IMR-90 (cell line): ENCODE measurements around the gene NPAS3. TPM values are rescaled to one million over a fixed set of nuclear protein-coding genes. Genes with fewer than 3 reads are reported as not detected.

Source experiments
- ATAC-seq: fragments of 200-7000 bp; cut with Tn5 transposase; 2 replicates; pipeline ENCODE4 v1.9.1; 2020; ENCODE audit warnings: low read depth, mild to moderate bottlenecking, moderate library complexity
- BruUV-seq: library from RNA; stranded (reverse); fragments of 400-500 nt; replicated peaks from 2 replicates; lab custom pipeline; 2021; lab: Mats Ljungman, UMichigan
- CTCF ChIA-PET: fragments of 300-600 bp; formaldehyde crosslinking; extraction: SDS; loops from one replicate; lab custom pipeline; 2021; ENCODE audit warnings: antibody characterized with exemption; lab: Yijun Ruan, JAX
- POLR2A ChIA-PET: fragments of 300-600 bp; sonication (Branson Sonifier 250); formaldehyde crosslinking; loops from one replicate; lab custom pipeline; 2022; ENCODE audit warnings: antibody characterized with exemption; ENCODE audit not compliant: unreplicated experiment; lab: Charles Lee
- DNase-seq: peaks from one replicate; pipeline ENCODE4 v3.0.0; 2013
- H2AFZ ChIP-seq: replicated peaks from 2 replicates; pipeline ENCODE3; 2013; ENCODE audit warnings: low read length, mild to moderate bottlenecking; ENCODE audit not compliant: poor library complexity
- H2AK5ac ChIP-seq: 2 replicates; pipeline ENCODE4 v1.6.1; 2013; ENCODE audit warnings: low read depth, low read length, inconsistent platforms
- H2AK9ac ChIP-seq: replicated peaks from 2 replicates; pipeline ENCODE3; 2013; ENCODE audit warnings: mild to moderate bottlenecking, low read depth, low read length, moderate library complexity; ENCODE audit not compliant: poor library complexity
- H2BK120ac ChIP-seq: 2 replicates; pipeline ENCODE4 v1.6.1; 2013; ENCODE audit warnings: low read depth, low read length, inconsistent platforms
- H2BK15ac ChIP-seq: 3 replicates; pipeline ENCODE4 v1.6.1; 2013; ENCODE audit warnings: low read depth, low read length, inconsistent platforms
- H2BK20ac ChIP-seq: 2 replicates; pipeline ENCODE4 v1.6.1; 2013; ENCODE audit warnings: low read depth, mild to moderate bottlenecking, inconsistent platforms, low read length, moderate library complexity
- H2BK5ac ChIP-seq: 2 replicates; pipeline ENCODE4 v1.6.1; 2013; ENCODE audit warnings: mild to moderate bottlenecking, low read depth, low read length, inconsistent platforms; ENCODE audit not compliant: poor library complexity, severe bottlenecking
- H3K14ac ChIP-seq: replicated peaks from 2 replicates; pipeline ENCODE4 v1.6.1; 2013; ENCODE audit warnings: low read depth, low read length, inconsistent platforms
- H3K18ac ChIP-seq: 2 replicates; pipeline ENCODE4 v1.6.1; 2013; ENCODE audit warnings: low read depth, low read length, control low read depth
- H3K23ac ChIP-seq: 2 replicates; pipeline ENCODE4 v1.6.1; 2013; ENCODE audit warnings: low read depth, low read length, inconsistent platforms
- H3K27ac ChIP-seq: 2 replicates; pipeline ENCODE4 v1.5.1; 2013; ENCODE audit warnings: mild to moderate bottlenecking, control low read depth, low read length; ENCODE audit not compliant: insufficient read depth
- H3K27me3 ChIP-seq: 2 replicates; pipeline ENCODE4 v1.6.1; 2013; ENCODE audit warnings: low read length; ENCODE audit not compliant: control insufficient read depth, insufficient read depth
- H3K36me3 ChIP-seq: 2 replicates; pipeline ENCODE4 v1.6.1; 2013; ENCODE audit warnings: low read length, mixed read lengths; ENCODE audit not compliant: control insufficient read depth, insufficient read depth
- H3K4ac ChIP-seq: 2 replicates; pipeline ENCODE4 v1.6.1; 2013; ENCODE audit warnings: low read depth, low read length, inconsistent platforms
- H3K4me1 ChIP-seq: 2 replicates; pipeline ENCODE4 v1.6.1; 2013; ENCODE audit warnings: low read length, mixed read lengths; ENCODE audit not compliant: control insufficient read depth, insufficient read depth
- H3K4me2 ChIP-seq: 2 replicates; pipeline ENCODE4 v1.6.1; 2013; ENCODE audit warnings: low read depth, mild to moderate bottlenecking, control low read depth, low read length, moderate library complexity
- H3K4me3 ChIP-seq: 2 replicates; pipeline ENCODE4 v1.5.1; 2013; ENCODE audit warnings: low read depth, mild to moderate bottlenecking, control low read depth, low read length, moderate library complexity; ENCODE audit not compliant: insufficient read depth
- H3K56ac ChIP-seq: 2 replicates; pipeline ENCODE4 v1.6.1; 2013; ENCODE audit warnings: low read length, inconsistent platforms; ENCODE audit not compliant: insufficient read depth; ENCODE audit errors: extremely low read depth
- H3K79me1 ChIP-seq, 2 experiments: 2 replicates each; pipeline ENCODE4 v1.6.1; 2013; ENCODE audit warnings: low read length in 2 of 2, inconsistent platforms in 1 of 2, low read depth in 1 of 2
- H3K9ac ChIP-seq: 2 replicates; pipeline ENCODE4 v1.6.1; 2013; ENCODE audit warnings: low read depth, low read length, control low read depth
- H3K9me1 ChIP-seq: 2 replicates; pipeline ENCODE4 v1.6.1; 2013; ENCODE audit warnings: low read length, inconsistent platforms; ENCODE audit not compliant: insufficient read depth
- H3K9me3 ChIP-seq: 2 replicates; pipeline ENCODE4 v1.6.1; 2013; ENCODE audit warnings: low read length; ENCODE audit not compliant: control insufficient read depth, insufficient read depth
- H4K20me1 ChIP-seq: 2 replicates; pipeline ENCODE4 v1.6.1; 2013; ENCODE audit warnings: low read length, inconsistent platforms; ENCODE audit not compliant: insufficient read depth
- H4K5ac ChIP-seq: 2 replicates; pipeline ENCODE4 v1.6.1; 2013; ENCODE audit warnings: mild to moderate bottlenecking, low read depth, low read length, control low read depth
- H4K8ac ChIP-seq, 2 experiments: 2 replicates each; pipeline ENCODE4 v1.6.1; 2013; ENCODE audit warnings: low read depth in 2 of 2, low read length in 2 of 2, control low read depth in 1 of 2, inconsistent platforms in 1 of 2
- H4K91ac ChIP-seq: 2 replicates; pipeline ENCODE4 v1.6.1; 2013; ENCODE audit warnings: low read depth, low read length, inconsistent platforms; ENCODE audit not compliant: insufficient read depth
- BHLHE40 ChIP-seq: fragments of 150-350 bp; IDR thresholded peaks from 2 replicates; pipeline ENCODE4 v1.6.1; 2016; ENCODE audit warnings: mild to moderate bottlenecking, low read depth, low read length
- CEBPB ChIP-seq: IDR thresholded peaks from 2 replicates; pipeline ENCODE4 v1.6.1; 2012; ENCODE audit warnings: low read depth, low read length, improper control_type of control experiment
- CHD1 ChIP-seq: IDR thresholded peaks from 2 replicates; pipeline ENCODE4 v1.6.1; 2012; ENCODE audit warnings: low read depth, low read length, improper control_type of control experiment
- FOS ChIP-seq: fragments of 150-350 bp; IDR thresholded peaks from 2 replicates; pipeline ENCODE4 v1.6.1; 2016; ENCODE audit warnings: low read depth, low read length
- MAFK ChIP-seq: IDR thresholded peaks from 2 replicates; pipeline ENCODE4 v1.6.1; 2012; ENCODE audit warnings: low read depth, low read length, improper control_type of control experiment
- MAZ ChIP-seq: IDR thresholded peaks from 2 replicates; pipeline ENCODE4 v1.6.1; 2012; ENCODE audit warnings: low read depth, mild to moderate bottlenecking, low read length, improper control_type of control experiment, moderate library complexity, borderline replicate concordance
- MXI1 ChIP-seq: IDR thresholded peaks from 2 replicates; pipeline ENCODE4 v1.6.1; 2012; ENCODE audit warnings: low read depth, mild to moderate bottlenecking, low read length, moderate library complexity, borderline replicate concordance
- NFE2L2 ChIP-seq: fragments of 150-350 bp; IDR thresholded peaks from 2 replicates; pipeline ENCODE4 v1.6.1; 2016; ENCODE audit warnings: low read depth, mild to moderate bottlenecking, low read length
- POLR2A ChIP-seq: IDR thresholded peaks from 2 replicates; pipeline ENCODE4 v1.6.1; 2012; ENCODE audit warnings: mild to moderate bottlenecking, low read depth, low read length
- RAD21 ChIP-seq: IDR thresholded peaks from 2 replicates; pipeline ENCODE4 v1.6.1; 2012; ENCODE audit warnings: low read length, improper control_type of control experiment
- RCOR1 ChIP-seq: IDR thresholded peaks from 2 replicates; pipeline ENCODE4 v1.6.1; 2012; ENCODE audit warnings: mild to moderate bottlenecking, low read length, improper control_type of control experiment; ENCODE audit not compliant: insufficient replicate concordance
- RFX5 ChIP-seq: IDR thresholded peaks from 2 replicates; pipeline ENCODE4 v1.8.0; 2012; ENCODE audit warnings: low read depth, mild to moderate bottlenecking, low read length, moderate library complexity
- SMC3 ChIP-seq: fragments of 150-350 bp; IDR thresholded peaks from 2 replicates; pipeline ENCODE4 v1.6.1; 2016; ENCODE audit warnings: low read depth, mild to moderate bottlenecking, antibody characterized with exemption, low read length, moderate library complexity
- WGBS, 2 experiments: methylation state at CpG; one replicate each; pipeline versions ENCODE4 v1.1.5 to v1.1.7; 2013; ENCODE audit warnings: missing lambda C conversion rate in 2 of 2; ENCODE audit not compliant: insufficient read length in 1 of 2; ENCODE audit errors: extremely low coverage in 2 of 2; 5-methylcytosine and 5-hydroxymethylcytosine counted together
- dilution Hi-C: fragments of 300-500 bp; cut with HindIII; formaldehyde crosslinking; loops from one replicate; pipeline ENCODE4 v1.14.3; 2018; ENCODE audit warnings: low sequenced_read_pairs; ENCODE audit not compliant: unreplicated experiment
- in situ Hi-C: fragments of 300-500 bp; cut with MboI; formaldehyde crosslinking; loops from 3 replicates; pipeline ENCODE4 v1.14.3; 2019; ENCODE audit warnings: low sequenced_read_pairs, inconsistent platforms, mixed read lengths
- intact Hi-C: fragments of 100-400 bp; cut with micrococcal nuclease; formaldehyde crosslinking; loops from 2 replicates; pipeline ENCODE4 v1.10.0; 2022
- polyA plus RNA-seq, 3 experiments: library from polyadenylated mRNA; depleted of rRNA; stranded (reverse); fragments of >200 nt; gene quantifications; 2 replicates each; pipeline ENCODE4 v1.2.3, GENCODE V29; 2012; ENCODE audit warnings: low replicate concordance in 1 of 3
- total RNA-seq: library from RNA; depleted of rRNA; stranded (reverse); fragments of >200 nt; gene quantifications from 2 replicates; pipeline ENCODE4 v1.2.3, GENCODE V29; 2012
- TF ChIP-seq, protein P1 (sequence below): fragments of 150-350 bp; IDR thresholded peaks from 2 replicates; pipeline ENCODE4 v1.6.1; 2016; ENCODE audit warnings: low read depth, mild to moderate bottlenecking, low read length, moderate library complexity, borderline replicate concordance
- TF ChIP-seq, protein P2 (sequence below): fragments of 150-350 bp; IDR thresholded peaks from 2 replicates; pipeline ENCODE4 v1.6.1; 2017; ENCODE audit warnings: mild to moderate bottlenecking, antibody characterized with exemption, low read length, low read depth
- TF ChIP-seq, protein P3 (sequence below): conservative IDR thresholded peaks from 2 replicates; pipeline ENCODE4 v1.5.1; 2012; ENCODE audit warnings: mild to moderate bottlenecking, low read depth, low read length, improper control_type of control experiment

NPAS3 gene
- total and polyA plus RNA-seq, 2 of the 4 experiments (the other 2 are of a cell fraction) = not detected

DNA sequence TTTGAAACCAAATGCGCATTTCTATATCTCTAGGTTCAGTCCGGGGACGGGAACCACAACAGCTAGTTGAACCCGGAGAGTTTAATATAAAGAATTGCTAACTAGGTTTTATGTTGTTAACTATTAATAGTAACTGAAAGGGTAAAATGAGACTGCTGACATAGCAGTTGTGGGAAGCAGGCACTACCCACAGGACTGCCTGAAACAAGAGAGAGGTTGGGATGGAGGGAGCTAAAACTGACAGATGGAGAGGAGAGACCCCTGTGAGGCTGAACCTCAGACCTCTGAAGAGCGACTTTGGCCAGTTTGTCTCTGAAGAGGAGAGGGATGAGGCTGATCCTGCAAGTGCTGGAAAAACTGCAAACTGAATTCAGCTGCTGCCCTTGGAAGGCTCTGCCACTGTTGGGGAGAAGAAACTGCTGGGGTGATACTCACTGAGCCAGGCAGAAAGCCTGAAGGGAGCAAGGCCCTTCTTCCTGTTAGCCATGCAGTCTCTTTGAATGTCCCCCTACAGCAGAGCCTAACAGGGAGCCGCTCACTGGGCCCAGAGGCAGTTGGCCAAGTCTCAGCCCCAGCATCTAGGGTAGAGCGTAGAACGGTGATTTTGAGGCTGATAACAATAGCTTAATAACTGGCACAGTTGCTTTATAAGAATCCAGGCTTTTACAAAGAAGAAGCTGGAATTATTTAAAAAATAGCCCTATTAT lies 172.2 kb downstream of the NPAS3 start:
- Histone ChIP-seq H3K79me1 (no peaks in the 10 kb centered on the region), H3K27ac (no peak overlapping the region), H3K9ac (no peak overlapping the region), H3K4me3 (no peak overlapping the region), H3K4me2 (no peak overlapping the region), H2BK5ac (no peak overlapping the region), H3K4me1 (no peaks in the 10 kb centered on the region), H4K8ac (no peak overlapping the region), H2BK15ac (no peak overlapping the region), H3K27me3 (no peaks in the 10 kb centered on the region), H3K14ac (no peak overlapping the region), H3K56ac (no peak overlapping the region), H2AK9ac (no peak overlapping the region), H4K5ac (no peak overlapping the region), H2AK5ac (no peak overlapping the region), H3K9me1 (no peaks in the 10 kb centered on the region), H4K91ac (no peak overlapping the region), H2AFZ (no peak overlapping the region), H3K9me3 (no peaks in the 10 kb centered on the region), H3K4ac (no peak overlapping the region), H3K18ac (no peak overlapping the region), H2BK120ac (no peak overlapping the region), H4K20me1 (no peaks in the 10 kb centered on the region), H2BK20ac (no peak overlapping the region), H3K23ac (no peak overlapping the region), H3K36me3 (no peaks in the 10 kb centered on the region)
- DNase-seq (no peak), ATAC-seq (no peak)
- in situ Hi-C loops (no loop called here), intact Hi-C loops (no loop called here), dilution Hi-C loops (no loop called here)
- TF ChIP-seq MXI1 (no peak), SMC3 (no peak), BHLHE40 (no peak), MAFK (no peak), FOS (no peak), MAZ (no peak), RFX5 (no peak), RAD21 (no peak), NFE2L2 (no peak), CHD1 (no peak), CEBPB (no peak), RCOR1 (no peak), POLR2A (no peak)
- TF ChIP-seq, protein P1, sequence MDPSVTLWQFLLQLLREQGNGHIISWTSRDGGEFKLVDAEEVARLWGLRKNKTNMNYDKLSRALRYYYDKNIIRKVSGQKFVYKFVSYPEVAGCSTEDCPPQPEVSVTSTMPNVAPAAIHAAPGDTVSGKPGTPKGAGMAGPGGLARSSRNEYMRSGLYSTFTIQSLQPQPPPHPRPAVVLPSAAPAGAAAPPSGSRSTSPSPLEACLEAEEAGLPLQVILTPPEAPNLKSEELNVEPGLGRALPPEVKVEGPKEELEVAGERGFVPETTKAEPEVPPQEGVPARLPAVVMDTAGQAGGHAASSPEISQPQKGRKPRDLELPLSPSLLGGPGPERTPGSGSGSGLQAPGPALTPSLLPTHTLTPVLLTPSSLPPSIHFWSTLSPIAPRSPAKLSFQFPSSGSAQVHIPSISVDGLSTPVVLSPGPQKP = no peak
- TF ChIP-seq, protein P2, sequence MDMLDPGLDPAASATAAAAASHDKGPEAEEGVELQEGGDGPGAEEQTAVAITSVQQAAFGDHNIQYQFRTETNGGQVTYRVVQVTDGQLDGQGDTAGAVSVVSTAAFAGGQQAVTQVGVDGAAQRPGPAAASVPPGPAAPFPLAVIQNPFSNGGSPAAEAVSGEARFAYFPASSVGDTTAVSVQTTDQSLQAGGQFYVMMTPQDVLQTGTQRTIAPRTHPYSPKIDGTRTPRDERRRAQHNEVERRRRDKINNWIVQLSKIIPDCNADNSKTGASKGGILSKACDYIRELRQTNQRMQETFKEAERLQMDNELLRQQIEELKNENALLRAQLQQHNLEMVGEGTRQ = no peak
- TF ChIP-seq, protein P3, sequence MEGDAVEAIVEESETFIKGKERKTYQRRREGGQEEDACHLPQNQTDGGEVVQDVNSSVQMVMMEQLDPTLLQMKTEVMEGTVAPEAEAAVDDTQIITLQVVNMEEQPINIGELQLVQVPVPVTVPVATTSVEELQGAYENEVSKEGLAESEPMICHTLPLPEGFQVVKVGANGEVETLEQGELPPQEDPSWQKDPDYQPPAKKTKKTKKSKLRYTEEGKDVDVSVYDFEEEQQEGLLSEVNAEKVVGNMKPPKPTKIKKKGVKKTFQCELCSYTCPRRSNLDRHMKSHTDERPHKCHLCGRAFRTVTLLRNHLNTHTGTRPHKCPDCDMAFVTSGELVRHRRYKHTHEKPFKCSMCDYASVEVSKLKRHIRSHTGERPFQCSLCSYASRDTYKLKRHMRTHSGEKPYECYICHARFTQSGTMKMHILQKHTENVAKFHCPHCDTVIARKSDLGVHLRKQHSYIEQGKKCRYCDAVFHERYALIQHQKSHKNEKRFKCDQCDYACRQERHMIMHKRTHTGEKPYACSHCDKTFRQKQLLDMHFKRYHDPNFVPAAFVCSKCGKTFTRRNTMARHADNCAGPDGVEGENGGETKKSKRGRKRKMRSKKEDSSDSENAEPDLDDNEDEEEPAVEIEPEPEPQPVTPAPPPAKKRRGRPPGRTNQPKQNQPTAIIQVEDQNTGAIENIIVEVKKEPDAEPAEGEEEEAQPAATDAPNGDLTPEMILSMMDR = no peak
- BruUV-seq = no TSS peak
- POLR2A ChIA-PET = no interaction called here
- WGBS, 2 experiments = no CpG with 5 or more reads among the region's 8 CpGs
- CTCF ChIA-PET = no interaction called here
